GM23338 (cell line): ENCODE measurements around the gene PLPP7. TPM values are rescaled to one million over a fixed set of nuclear protein-coding genes. Genes with fewer than 3 reads are reported as not detected.

ENCODE experiments used
- ATAC-seq: fragments of 200-7000 bp; cut with Tn5 transposase; 3 replicates; pipeline ENCODE4 v1.9.1; 2020
- DNase-seq: peaks from one replicate; pipeline ENCODE4 v3.0.0-alpha.2; 2015; ENCODE audit warnings: low spot score
- H2AFZ ChIP-seq: fragments of 200-600 bp; sonication (generic); 2 replicates; pipeline ENCODE4 v1.8.0; 2016; ENCODE audit warnings: antibody characterized with exemption, mild to moderate bottlenecking, moderate library complexity
- H3F3A ChIP-seq: fragments of 200-600 bp; sonication (generic); replicated peaks from 2 replicates; pipeline ENCODE4 v1.8.0; 2017; ENCODE audit warnings: antibody characterized with exemption, mixed run types, low read depth
- H3K27ac ChIP-seq: fragments of 200-600 bp; sonication (generic); 2 replicates; pipeline ENCODE4 v1.6.1; 2016; ENCODE audit warnings: low read depth
- H3K27me3 ChIP-seq: fragments of 200-600 bp; sonication (generic); 2 replicates; pipeline ENCODE4 v1.8.0; 2016; ENCODE audit warnings: mild to moderate bottlenecking, mixed run types, moderate library complexity; ENCODE audit not compliant: insufficient read depth
- H3K36me3 ChIP-seq: fragments of 200-600 bp; sonication (generic); 2 replicates; pipeline ENCODE4 v1.8.0; 2016; ENCODE audit warnings: mild to moderate bottlenecking; ENCODE audit not compliant: insufficient read depth
- H3K4me1 ChIP-seq: fragments of 200-600 bp; sonication (generic); 2 replicates; pipeline ENCODE4 v1.8.0; 2016; ENCODE audit warnings: mild to moderate bottlenecking, moderate library complexity; ENCODE audit not compliant: insufficient read depth
- H3K4me2 ChIP-seq: fragments of 200-600 bp; sonication (generic); 2 replicates; pipeline ENCODE4 v1.7.1; 2017; ENCODE audit warnings: mixed run types
- H3K4me3 ChIP-seq: fragments of 200-600 bp; sonication (generic); 2 replicates; pipeline ENCODE4 v1.6.1; 2016; ENCODE audit warnings: mixed run types
- H3K79me2 ChIP-seq: fragments of 200-600 bp; sonication (generic); replicated peaks from 2 replicates; pipeline ENCODE4 v1.8.0; 2017; ENCODE audit warnings: mild to moderate bottlenecking; ENCODE audit not compliant: insufficient read depth
- H3K9me2 ChIP-seq: fragments of 200-600 bp; sonication (generic); 2 replicates; pipeline ENCODE4 v1.8.0; 2017; ENCODE audit not compliant: insufficient read depth
- H4K20me1 ChIP-seq: fragments of 200-600 bp; sonication (generic); replicated peaks from 2 replicates; pipeline ENCODE4 v1.8.0; 2017; ENCODE audit warnings: mild to moderate bottlenecking; ENCODE audit not compliant: insufficient read depth
- H3K27ac Mint-ChIP-seq: 2 replicates; pipeline ENCODE4 v1.8.0; 2020; ENCODE audit warnings: inconsistent platforms, mild to moderate bottlenecking, moderate library complexity, mixed read lengths
- H3K27me3 Mint-ChIP-seq: 3 replicates; pipeline ENCODE4 v1.8.0; 2022; ENCODE audit warnings: low read depth, mild to moderate bottlenecking, moderate library complexity, mixed read lengths, inconsistent platforms; ENCODE audit not compliant: insufficient read depth, poor library complexity
- H3K36me3 Mint-ChIP-seq: 3 replicates; pipeline ENCODE4 v1.8.0; 2021; ENCODE audit warnings: low read depth, mild to moderate bottlenecking, inconsistent platforms, moderate library complexity, mixed read lengths
- H3K4me1 Mint-ChIP-seq: 3 replicates; pipeline ENCODE4 v1.8.0; 2020; ENCODE audit warnings: mild to moderate bottlenecking, inconsistent platforms, mixed read lengths
- H3K4me3 Mint-ChIP-seq: 3 replicates; pipeline ENCODE4 v1.8.0; 2021; ENCODE audit warnings: moderate library complexity, mild to moderate bottlenecking, inconsistent platforms, mixed read lengths
- H3K9me3 Mint-ChIP-seq: 3 replicates; pipeline ENCODE4 v1.8.0; 2020; ENCODE audit warnings: moderate library complexity, mild to moderate bottlenecking, inconsistent platforms, mixed read lengths
- CTCF ChIP-seq, 2 experiments: fragments of 200-600 bp in 1 of 2; sonication (generic) in 1 of 2; conservative IDR thresholded peaks; 2 replicates each; pipeline versions ENCODE4 v1.5.1 to v1.6.1; 2016 to 2017; ENCODE audit warnings: antibody characterized with exemption in 2 of 2, low read depth in 2 of 2, mild to moderate bottlenecking in 2 of 2, moderate library complexity in 1 of 2
- NANOG ChIP-seq: IDR thresholded peaks from 2 replicates; pipeline ENCODE4 v1.6.1; 2016; ENCODE audit warnings: antibody characterized with exemption, borderline replicate concordance
- POLR2AphosphoS5 ChIP-seq: IDR thresholded peaks from 2 replicates; pipeline ENCODE4 v1.6.1; 2016; ENCODE audit warnings: antibody characterized with exemption, low read depth
- ZNF114 ChIP-seq: fragments of 250-450 bp; sonication (Bioruptor Pico); IDR thresholded peaks from 2 replicates; pipeline ENCODE4 v1.5.0; 2020; ENCODE audit warnings: mild to moderate bottlenecking, moderate library complexity
- ZNF331 ChIP-seq: fragments of 250-450 bp; sonication (Bioruptor Pico); IDR thresholded peaks from 2 replicates; pipeline ENCODE4 v1.5.0; 2020; ENCODE audit warnings: low read depth, mild to moderate bottlenecking, moderate library complexity
- polyA plus RNA-seq: library from polyadenylated mRNA; unstranded; fragments of >200 nt; fragmentation: Nextera tagmentation; extraction: Ambion mirVana; gene quantifications from 2 replicates; pipeline ENCODE4 v1.2.1, GENCODE V29; 2016
- total RNA-seq: library from RNA; depleted of rRNA; stranded (reverse); fragments of >200 nt; shearing (Covaris generic); gene quantifications from 2 replicates; pipeline ENCODE4 v1.2.3, GENCODE V29; 2014
- TF ChIP-seq, protein P1 (sequence below): IDR thresholded peaks from 2 replicates; pipeline ENCODE4 v1.6.1; 2016; ENCODE audit warnings: antibody characterized with exemption
- TF ChIP-seq, protein P2 (sequence below): IDR thresholded peaks from one replicate; pipeline ENCODE4 v1.6.1; 2018; ENCODE audit warnings: antibody characterized with exemption; ENCODE audit not compliant: unreplicated experiment

PLPP7 gene
- total and polyA plus RNA-seq, 2 experiments from 2014 or later = 1.6 to 2.4 TPM

GRCh38 chr9:131329241-131329641 lies 39.7 kb downstream of the PLPP7 start:
- Histone ChIP-seq H3K36me3 (no peaks in the 10 kb centered on the region), H3F3A (no peaks in the 10 kb centered on the region), H3K4me3 (no peak overlapping the region), H2AFZ (peak overlapping the region; percentile 85), H3K4me1 (peaks cover 9% of the 10 kb centered on the region), H3K27ac (no peak overlapping the region), H4K20me1 (no peaks in the 10 kb centered on the region), H3K4me2 (no peak overlapping the region), H3K27me3 (no peaks in the 10 kb centered on the region), H3K79me2 (no peaks in the 10 kb centered on the region), H3K9me2 (no peaks in the 10 kb centered on the region)
- Mint-ChIP-seq H3K27ac (no peak overlapping the region), H3K27me3 (peaks cover 20% of the 10 kb centered on the region), H3K4me1 (peaks cover 21% of the 10 kb centered on the region), H3K9me3 (no peaks in the 10 kb centered on the region), H3K36me3 (no peaks in the 10 kb centered on the region), H3K4me3 (no peak overlapping the region; the same call in 2 of the 3 replicates)
- ATAC-seq (no peak), DNase-seq (no peak)
- TF ChIP-seq, protein P1, sequence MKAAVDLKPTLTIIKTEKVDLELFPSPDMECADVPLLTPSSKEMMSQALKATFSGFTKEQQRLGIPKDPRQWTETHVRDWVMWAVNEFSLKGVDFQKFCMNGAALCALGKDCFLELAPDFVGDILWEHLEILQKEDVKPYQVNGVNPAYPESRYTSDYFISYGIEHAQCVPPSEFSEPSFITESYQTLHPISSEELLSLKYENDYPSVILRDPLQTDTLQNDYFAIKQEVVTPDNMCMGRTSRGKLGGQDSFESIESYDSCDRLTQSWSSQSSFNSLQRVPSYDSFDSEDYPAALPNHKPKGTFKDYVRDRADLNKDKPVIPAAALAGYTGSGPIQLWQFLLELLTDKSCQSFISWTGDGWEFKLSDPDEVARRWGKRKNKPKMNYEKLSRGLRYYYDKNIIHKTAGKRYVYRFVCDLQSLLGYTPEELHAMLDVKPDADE = no peak
- TF ChIP-seq ZNF114 (CRISPR knock-in tag) = no peak
- TF ChIP-seq CTCF (conservative IDR thresholded peaks at IDR 0.05; ENCODE audit: low read depth in 2 of 2) = no peak
- no peak for TF ChIP-seq NANOG
- TF ChIP-seq, protein P2, sequence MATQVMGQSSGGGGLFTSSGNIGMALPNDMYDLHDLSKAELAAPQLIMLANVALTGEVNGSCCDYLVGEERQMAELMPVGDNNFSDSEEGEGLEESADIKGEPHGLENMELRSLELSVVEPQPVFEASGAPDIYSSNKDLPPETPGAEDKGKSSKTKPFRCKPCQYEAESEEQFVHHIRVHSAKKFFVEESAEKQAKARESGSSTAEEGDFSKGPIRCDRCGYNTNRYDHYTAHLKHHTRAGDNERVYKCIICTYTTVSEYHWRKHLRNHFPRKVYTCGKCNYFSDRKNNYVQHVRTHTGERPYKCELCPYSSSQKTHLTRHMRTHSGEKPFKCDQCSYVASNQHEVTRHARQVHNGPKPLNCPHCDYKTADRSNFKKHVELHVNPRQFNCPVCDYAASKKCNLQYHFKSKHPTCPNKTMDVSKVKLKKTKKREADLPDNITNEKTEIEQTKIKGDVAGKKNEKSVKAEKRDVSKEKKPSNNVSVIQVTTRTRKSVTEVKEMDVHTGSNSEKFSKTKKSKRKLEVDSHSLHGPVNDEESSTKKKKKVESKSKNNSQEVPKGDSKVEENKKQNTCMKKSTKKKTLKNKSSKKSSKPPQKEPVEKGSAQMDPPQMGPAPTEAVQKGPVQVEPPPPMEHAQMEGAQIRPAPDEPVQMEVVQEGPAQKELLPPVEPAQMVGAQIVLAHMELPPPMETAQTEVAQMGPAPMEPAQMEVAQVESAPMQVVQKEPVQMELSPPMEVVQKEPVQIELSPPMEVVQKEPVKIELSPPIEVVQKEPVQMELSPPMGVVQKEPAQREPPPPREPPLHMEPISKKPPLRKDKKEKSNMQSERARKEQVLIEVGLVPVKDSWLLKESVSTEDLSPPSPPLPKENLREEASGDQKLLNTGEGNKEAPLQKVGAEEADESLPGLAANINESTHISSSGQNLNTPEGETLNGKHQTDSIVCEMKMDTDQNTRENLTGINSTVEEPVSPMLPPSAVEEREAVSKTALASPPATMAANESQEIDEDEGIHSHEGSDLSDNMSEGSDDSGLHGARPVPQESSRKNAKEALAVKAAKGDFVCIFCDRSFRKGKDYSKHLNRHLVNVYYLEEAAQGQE = no peak
- no peak for TF ChIP-seq ZNF331 (CRISPR knock-in tag)
- TF ChIP-seq POLR2AphosphoS5 = no peak

- H3K27ac Mint-ChIP-seq = peak overlapping the region; percentile 88
- peak overlapping the region; percentile 97 for H2AFZ ChIP-seq
- no peak overlapping the region for H3K4me3 Mint-ChIP-seq
- TF ChIP-seq, protein P1 = peak; percentile 60; the same call in 1 of the 2 replicates
These were observed 41.5 kb downstream of the PLPP7 start for GRCh38 chr9:131330814-131331600.

More at GRCh38 chr9:131330814-131331600, 41.5 kb downstream of the PLPP7 start:
- peak; percentile 85 for DNase-seq
- Histone ChIP-seq H4K20me1 (no peaks in the 10 kb centered on the region), H3K27ac (peak overlapping the region; percentile 90; the same call in 1 of the 2 replicates), H3K4me2 (no peak overlapping the region; the same call in 1 of the 2 replicates), H3K4me1 (peaks cover 9% of the 10 kb centered on the region), H3K79me2 (no peaks in the 10 kb centered on the region), H3K9me2 (no peaks in the 10 kb centered on the region), H3F3A (0 out of 2 replicates have a peak, but pooled peaks cover 2% of the 10 kb centered on the region), H3K36me3 (no peaks in the 10 kb centered on the region), H3K4me3 (0 out of 2 replicates have a peak overlapping the region, but pooled peaks have one; percentile 26), H3K27me3 (no peaks in the 10 kb centered on the region)
- peaks cover 21% of the 10 kb centered on the region for H3K4me1 Mint-ChIP-seq
- H3K36me3 Mint-ChIP-seq = no peaks in the 10 kb centered on the region
- peaks cover 18% of the 10 kb centered on the region for H3K27me3 Mint-ChIP-seq
- peak; percentile 80 for ATAC-seq
- H3K9me3 Mint-ChIP-seq = no peaks in the 10 kb centered on the region
